Superior temporal gyrus (tissue), 1 donor: Measurements from ENCODE around the gene PRDM2.
A peak's percentile ranks its signal among the peaks of the same experiment; 100 is the strongest.

Experiments used
- DNase-seq: peaks from one replicate; pipeline ENCODE4 v3.0.0-alpha.2; 2016; ENCODE audit errors: extremely low spot score

The PRDM2 gene

GRCh38 chr1:13792419-13792818, 92.4 kb downstream of the PRDM2 start:
- DNase-seq = peak; percentile 78

GRCh38 chr1:13793088-13793730, 93.2 kb downstream of the PRDM2 start:
- DNase-seq = no peak

- no peak for DNase-seq
These were observed 94.5 kb downstream of the PRDM2 start for GRCh38 chr1:13794231-13795187.

- no peak for DNase-seq
These were observed 97.4 kb downstream of the PRDM2 start for GRCh38 chr1:13797397-13797796.

DNA sequence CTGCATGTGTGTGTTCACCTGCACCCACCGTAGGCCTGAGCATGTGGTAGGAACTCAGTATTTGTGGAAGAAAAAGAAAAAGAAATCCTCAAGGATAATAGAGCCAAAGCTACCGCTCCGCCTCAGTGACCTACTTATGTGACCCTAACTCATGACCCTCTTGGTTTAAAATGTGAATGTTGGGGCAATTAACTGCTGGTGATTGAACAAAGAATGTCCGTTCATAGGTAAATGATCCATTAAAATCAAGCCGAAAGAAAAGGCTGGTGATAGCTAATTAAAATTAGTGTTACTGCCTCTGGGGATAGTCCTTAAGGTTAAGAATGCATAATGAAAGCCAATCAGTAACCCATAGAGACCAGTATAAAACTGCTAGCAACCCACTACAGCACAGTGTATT, 98.1 kb downstream of the PRDM2 start:
- DNase-seq = no peak

DNA sequence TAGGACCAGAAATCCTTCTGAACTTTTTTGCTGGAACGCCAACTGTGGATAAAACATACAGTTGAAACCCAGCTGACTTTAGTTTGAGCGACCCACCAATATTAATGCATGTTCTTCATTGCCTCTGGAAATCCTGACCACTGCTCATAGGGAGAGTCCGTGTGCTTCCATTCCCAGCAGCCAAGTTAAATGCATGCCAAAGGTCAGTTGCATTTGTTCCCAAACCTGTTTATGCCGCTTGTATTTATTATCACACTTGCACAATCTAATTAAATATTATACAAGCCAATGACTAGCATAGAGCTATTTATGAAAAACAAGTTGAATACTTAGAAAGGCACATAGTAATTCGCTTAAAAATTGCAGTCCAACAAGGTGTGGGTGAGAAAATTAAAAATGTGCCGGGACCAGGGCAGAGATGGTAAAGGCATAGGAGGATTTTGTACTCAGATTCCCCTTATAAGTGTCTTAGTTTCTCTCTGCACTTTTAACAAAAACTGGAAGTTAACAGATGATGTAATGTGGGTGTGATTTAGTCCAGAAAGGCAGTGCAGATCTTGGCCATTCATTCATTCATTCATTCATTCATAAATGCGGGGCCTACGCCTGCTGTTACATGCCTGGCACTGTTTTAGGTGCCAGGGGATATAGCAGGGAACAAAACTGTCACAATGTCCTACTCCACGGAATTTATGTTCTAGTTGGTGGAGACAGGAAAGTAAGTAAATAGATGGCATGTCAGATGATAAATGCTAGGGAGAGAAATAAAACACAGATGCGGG, 99.7 kb downstream of the PRDM2 start:
- no peak for DNase-seq

GRCh38 chr1:13801232-13801631, 101.2 kb downstream of the PRDM2 start:
- DNase-seq = no peak

- peak; percentile 26 for DNase-seq
These were observed 101.9 kb downstream of the PRDM2 start for GRCh38 chr1:13801655-13802486.

GRCh38 chr1:13802782-13803545, 103.0 kb downstream of the PRDM2 start:
- DNase-seq = no peak

- DNase-seq = no peak
These were observed 103.7 kb downstream of the PRDM2 start for GRCh38 chr1:13803546-13804239.

GRCh38 chr1:13804240-13804633, 104.2 kb downstream of the PRDM2 start:
- no peak for DNase-seq

- no peak for DNase-seq
These were observed 105.4 kb downstream of the PRDM2 start for GRCh38 chr1:13805431-13805830.

GRCh38 chr1:13806108-13806507, 106.1 kb downstream of the PRDM2 start:
- no peak for DNase-seq

- no peak for DNase-seq
These were observed 107.2 kb downstream of the PRDM2 start for GRCh38 chr1:13807209-13807608.

GRCh38 chr1:13808729-13809131, 108.7 kb downstream of the PRDM2 start:
- DNase-seq = no peak

DNA sequence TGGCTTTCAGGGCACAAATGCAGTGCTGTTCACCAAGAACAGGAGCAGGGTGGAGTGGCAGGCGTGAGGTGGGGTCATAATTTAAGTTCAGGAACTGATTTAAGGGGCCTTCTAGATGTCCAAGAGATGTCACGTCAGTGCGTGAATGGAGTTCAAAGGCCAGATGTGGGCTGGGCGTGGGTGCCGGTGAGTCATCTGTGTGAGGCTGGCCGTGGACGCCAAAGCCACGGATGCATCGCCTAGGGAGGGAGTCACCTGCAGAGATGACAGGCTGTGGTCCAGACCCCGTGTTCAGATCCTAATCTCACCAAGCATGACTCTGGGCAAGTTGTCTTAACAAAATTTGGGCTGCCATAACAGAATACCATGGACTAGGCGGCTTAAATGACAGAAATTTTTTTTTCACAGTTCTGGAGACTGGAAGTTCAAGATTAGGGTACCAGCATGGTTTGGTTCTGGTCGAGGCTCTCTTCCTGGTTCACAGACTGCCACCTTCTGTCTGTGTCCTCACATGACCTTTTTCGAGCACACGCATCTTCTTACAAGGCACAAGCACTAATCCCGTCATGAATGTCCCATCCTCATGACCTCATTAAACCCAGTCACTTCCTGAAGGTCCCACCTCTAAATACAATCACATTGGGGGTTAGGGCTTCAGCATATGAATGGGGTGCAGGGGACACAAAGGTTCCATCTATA, 109.6 kb downstream of the PRDM2 start:
- DNase-seq = no peak

- DNase-seq = no peak
These were observed 112.7 kb downstream of the PRDM2 start for GRCh38 chr1:13812456-13813397.

DNA sequence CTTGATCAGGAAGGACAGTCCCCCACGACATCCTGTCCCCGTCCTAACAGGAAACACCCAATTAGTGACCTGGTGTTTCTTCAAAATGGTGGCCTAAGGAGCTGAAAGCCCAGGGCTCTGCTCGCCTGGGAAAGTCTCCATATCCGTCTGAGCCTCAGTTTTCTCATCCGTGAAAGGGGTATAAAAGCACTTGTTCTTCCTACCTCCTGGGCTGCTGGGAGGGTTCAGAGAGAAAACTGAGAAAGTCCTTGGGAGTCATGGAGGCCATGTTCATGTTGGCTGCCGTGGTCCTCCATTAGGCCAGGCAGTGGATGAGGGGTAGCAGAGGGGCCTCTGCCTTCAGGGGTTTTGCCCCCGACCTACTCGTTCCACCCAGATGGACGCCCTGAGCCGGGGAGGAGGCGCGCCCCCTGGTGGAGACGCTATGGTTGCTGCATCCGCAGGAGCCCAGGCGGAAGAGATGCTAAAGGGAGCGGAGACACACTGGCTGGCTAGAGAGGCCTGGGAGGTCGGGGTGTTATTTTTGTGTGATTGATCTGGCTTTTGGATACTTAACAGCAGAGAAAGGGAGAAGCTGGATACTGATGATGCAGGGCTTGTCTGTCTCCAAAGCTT, 113.5 kb downstream of the PRDM2 start:
- DNase-seq = no peak
